Loucy (cell line): Measurements from ENCODE around the gene DLX3.

Experiments used
- H2AFZ ChIP-seq: fragments of 200-600 bp; sonication (generic); 2 replicates; pipeline ENCODE4 v1.6.0; 2016; ENCODE audit warnings: antibody characterized with exemption, mild to moderate bottlenecking, low read length, moderate library complexity
- H3F3A ChIP-seq: fragments of 200-600 bp; 2 replicates; pipeline ENCODE4 v1.6.0; 2016; ENCODE audit warnings: antibody characterized with exemption, low read depth, mild to moderate bottlenecking
- H3K27me3 ChIP-seq: fragments of 200-600 bp; sonication (generic); 2 replicates; pipeline ENCODE4 v1.6.1; 2014; ENCODE audit warnings: low read length, mild to moderate bottlenecking; ENCODE audit not compliant: insufficient read depth, poor library complexity, severe bottlenecking
- H3K36me3 ChIP-seq: fragments of 200-600 bp; sonication (generic); 2 replicates; pipeline ENCODE4 v1.6.1; 2016; ENCODE audit warnings: low read length; ENCODE audit not compliant: insufficient read depth
- H3K4me1 ChIP-seq: fragments of 200-600 bp; sonication (generic); 2 replicates; pipeline ENCODE4 v1.5.1; 2014; ENCODE audit warnings: low read length, mild to moderate bottlenecking; ENCODE audit not compliant: insufficient read depth, poor library complexity, severe bottlenecking
- H3K4me2 ChIP-seq: fragments of 200-600 bp; sonication (generic); 2 replicates; pipeline ENCODE4 v1.6.0; 2014; ENCODE audit warnings: antibody characterized with exemption, low read length, low read depth, mild to moderate bottlenecking; ENCODE audit not compliant: poor library complexity, severe bottlenecking
- H3K4me3 ChIP-seq: fragments of 200-600 bp; sonication (generic); 2 replicates; pipeline ENCODE4 v1.5.1; 2014; ENCODE audit warnings: low read length, mild to moderate bottlenecking, mixed read lengths; ENCODE audit not compliant: poor library complexity, severe bottlenecking
- H3K79me2 ChIP-seq: fragments of 200-600 bp; sonication (generic); 2 replicates; pipeline ENCODE4 v1.6.1; 2014; ENCODE audit warnings: low read length; ENCODE audit not compliant: insufficient read depth
- H3K9ac ChIP-seq: fragments of 200-600 bp; sonication (generic); 2 replicates; pipeline ENCODE4 v1.6.0; 2014; ENCODE audit warnings: mild to moderate bottlenecking, low read depth, low read length, moderate library complexity; ENCODE audit not compliant: poor library complexity, severe bottlenecking
- H3K9me2 ChIP-seq: fragments of 200-600 bp; sonication (generic); replicated peaks from 2 replicates; pipeline ENCODE4 v1.6.1; 2016; ENCODE audit warnings: low read depth, low read length, mixed read lengths
- H3K9me3 ChIP-seq: fragments of 200-600 bp; sonication (generic); 2 replicates; pipeline ENCODE4 v1.6.1; 2014; ENCODE audit warnings: mild to moderate bottlenecking, antibody characterized with exemption, low read length, low read depth; ENCODE audit not compliant: insufficient read depth
- H4K20me1 ChIP-seq: fragments of 200-600 bp; sonication (generic); 2 replicates; pipeline ENCODE4 v1.6.0; 2014; ENCODE audit warnings: antibody characterized with exemption, low read length, mild to moderate bottlenecking; ENCODE audit not compliant: insufficient read depth, poor library complexity, severe bottlenecking
- CTCF ChIP-seq: fragments of 200-600 bp; sonication (generic); conservative IDR thresholded peaks from 2 replicates; pipeline ENCODE4 v1.5.1; 2014; ENCODE audit warnings: mild to moderate bottlenecking, antibody characterized with exemption, low read length
- EZH2phosphoT487 ChIP-seq: fragments of 200-600 bp; IDR thresholded peaks from 2 replicates; pipeline ENCODE4 v1.6.1; 2018; ENCODE audit warnings: antibody characterized with exemption, mild to moderate bottlenecking, moderate library complexity, borderline replicate concordance

The DLX3 gene

GRCh38 chr17:50036455-50037261, 41.6 kb upstream of the DLX3 start:
- H3K9ac ChIP-seq: no peak overlapping the region
- H3K79me2 ChIP-seq: no peaks in the 10 kb centered on the region
- no peaks in the 10 kb centered on the region for H3F3A ChIP-seq
- H3K27me3 ChIP-seq: no peaks in the 10 kb centered on the region
- no peaks in the 10 kb centered on the region for H4K20me1 ChIP-seq
- H2AFZ ChIP-seq: no peak overlapping the region
- no peaks in the 10 kb centered on the region for H3K9me2 ChIP-seq
- no peaks in the 10 kb centered on the region for H3K36me3 ChIP-seq
- no peak overlapping the region for H3K4me2 ChIP-seq
- H3K4me3 ChIP-seq: no peak overlapping the region
- no peaks in the 10 kb centered on the region for H3K9me3 ChIP-seq
- TF ChIP-seq EZH2phosphoT487: no peak
- TF ChIP-seq CTCF: no peak
- H3K4me1 ChIP-seq: no peaks in the 10 kb centered on the region

- Histone ChIP-seq H4K20me1 (no peaks in the 10 kb centered on the region), H3K4me2 (no peak overlapping the region), H3K9me2 (no peaks in the 10 kb centered on the region), H3K36me3 (no peaks in the 10 kb centered on the region), H3K4me3 (no peak overlapping the region), H2AFZ (no peak overlapping the region), H3K9me3 (no peaks in the 10 kb centered on the region), H3K27me3 (no peaks in the 10 kb centered on the region), H3K4me1 (no peaks in the 10 kb centered on the region), H3K79me2 (no peaks in the 10 kb centered on the region), H3F3A (no peaks in the 10 kb centered on the region), H3K9ac (no peak overlapping the region)
- TF ChIP-seq EZH2phosphoT487: no peak
- TF ChIP-seq CTCF: no peak
Measured at GRCh38 chr17:50035945-50036344, 40.9 kb upstream of the DLX3 start.

GRCh38 chr17:50035421-50035879, 40.4 kb upstream of the DLX3 start:
- Histone ChIP-seq H3K9ac (no peak overlapping the region), H3K4me1 (no peaks in the 10 kb centered on the region), H3K4me3 (no peak overlapping the region), H2AFZ (no peak overlapping the region), H3K79me2 (no peaks in the 10 kb centered on the region), H3K4me2 (no peak overlapping the region), H3K9me3 (no peaks in the 10 kb centered on the region), H3K27me3 (no peaks in the 10 kb centered on the region), H3K9me2 (no peaks in the 10 kb centered on the region), H4K20me1 (no peaks in the 10 kb centered on the region), H3K36me3 (no peaks in the 10 kb centered on the region), H3F3A (no peaks in the 10 kb centered on the region)
- TF ChIP-seq EZH2phosphoT487: no peak
- no peak for TF ChIP-seq CTCF
